Esophagus muscularis mucosa (tissue), 3 donors: ENCODE measurements around the gene HIBCH.
"Not testable (repeated sequence)": the region's sequence is repeated elsewhere in the genome, so short reads cannot be mapped to it uniquely, and the experiment has no call there.

Experiments
- POLR2A ChIP-seq: fragments of 450-650 bp; IDR thresholded peaks from one replicate; pipeline ENCODE4 v1.6.1; 2017; ENCODE audit warnings: antibody characterized with exemption, moderate library complexity, mild to moderate bottlenecking, low read depth
- POLR2AphosphoS5 ChIP-seq, 2 donors: sonication (generic); formaldehyde crosslinking; IDR thresholded peaks; one replicate each; pipeline ENCODE4 v1.6.1; 2017; ENCODE audit warnings: antibody characterized with exemption in 2 of 2
- TF ChIP-seq, protein P1 (sequence below), 3 experiments: fragments of 200-600 bp in 2 of 3; fragments of 450-650 bp in 1 of 3; sonication (generic) in 2 of 3; IDR thresholded peaks; one replicate each; pipeline ENCODE4 v1.5.1; 2017 to 2019; ENCODE audit warnings: antibody characterized with exemption in 3 of 3, mild to moderate bottlenecking in 2 of 3, moderate library complexity in 1 of 3

GRCh38 chr2:190335584-190335983, 16.0 kb upstream of the HIBCH start:
- TF ChIP-seq, protein P1, sequence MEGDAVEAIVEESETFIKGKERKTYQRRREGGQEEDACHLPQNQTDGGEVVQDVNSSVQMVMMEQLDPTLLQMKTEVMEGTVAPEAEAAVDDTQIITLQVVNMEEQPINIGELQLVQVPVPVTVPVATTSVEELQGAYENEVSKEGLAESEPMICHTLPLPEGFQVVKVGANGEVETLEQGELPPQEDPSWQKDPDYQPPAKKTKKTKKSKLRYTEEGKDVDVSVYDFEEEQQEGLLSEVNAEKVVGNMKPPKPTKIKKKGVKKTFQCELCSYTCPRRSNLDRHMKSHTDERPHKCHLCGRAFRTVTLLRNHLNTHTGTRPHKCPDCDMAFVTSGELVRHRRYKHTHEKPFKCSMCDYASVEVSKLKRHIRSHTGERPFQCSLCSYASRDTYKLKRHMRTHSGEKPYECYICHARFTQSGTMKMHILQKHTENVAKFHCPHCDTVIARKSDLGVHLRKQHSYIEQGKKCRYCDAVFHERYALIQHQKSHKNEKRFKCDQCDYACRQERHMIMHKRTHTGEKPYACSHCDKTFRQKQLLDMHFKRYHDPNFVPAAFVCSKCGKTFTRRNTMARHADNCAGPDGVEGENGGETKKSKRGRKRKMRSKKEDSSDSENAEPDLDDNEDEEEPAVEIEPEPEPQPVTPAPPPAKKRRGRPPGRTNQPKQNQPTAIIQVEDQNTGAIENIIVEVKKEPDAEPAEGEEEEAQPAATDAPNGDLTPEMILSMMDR (IDR thresholded peaks at IDR 0.05), result not testable (repeated sequence)
- TF ChIP-seq POLR2A; POLR2AphosphoS5 (IDR thresholded peaks at IDR 0.05): not testable (repeated sequence)
